Measurements from ENCODE around the gene ZNF224. TPM values are rescaled to one million over a fixed set of nuclear protein-coding genes. Genes with fewer than 3 reads are reported as not detected.

The ZNF224 gene
- 43.2 TPM for total RNA-seq

- peak; percentile 76 to 87 for DNase-seq (ENCODE audit: low spot score in 2 of 2)
- FAIRE-seq = no peak
Measured at GRCh38 chr19:44093931-44094765, at the start of gene ZNF224. Gene ZNF224 (plus strand): TSS chr19:44094361. CDS start chr19:44097874, 3,513 bp downstream.

GRCh38 chr19:44050740-44051649 lies 43.2 kb upstream of the ZNF224 start:
- FAIRE-seq = no peak
- DNase-seq (ENCODE audit: low spot score in 2 of 2) = no peak

DNA sequence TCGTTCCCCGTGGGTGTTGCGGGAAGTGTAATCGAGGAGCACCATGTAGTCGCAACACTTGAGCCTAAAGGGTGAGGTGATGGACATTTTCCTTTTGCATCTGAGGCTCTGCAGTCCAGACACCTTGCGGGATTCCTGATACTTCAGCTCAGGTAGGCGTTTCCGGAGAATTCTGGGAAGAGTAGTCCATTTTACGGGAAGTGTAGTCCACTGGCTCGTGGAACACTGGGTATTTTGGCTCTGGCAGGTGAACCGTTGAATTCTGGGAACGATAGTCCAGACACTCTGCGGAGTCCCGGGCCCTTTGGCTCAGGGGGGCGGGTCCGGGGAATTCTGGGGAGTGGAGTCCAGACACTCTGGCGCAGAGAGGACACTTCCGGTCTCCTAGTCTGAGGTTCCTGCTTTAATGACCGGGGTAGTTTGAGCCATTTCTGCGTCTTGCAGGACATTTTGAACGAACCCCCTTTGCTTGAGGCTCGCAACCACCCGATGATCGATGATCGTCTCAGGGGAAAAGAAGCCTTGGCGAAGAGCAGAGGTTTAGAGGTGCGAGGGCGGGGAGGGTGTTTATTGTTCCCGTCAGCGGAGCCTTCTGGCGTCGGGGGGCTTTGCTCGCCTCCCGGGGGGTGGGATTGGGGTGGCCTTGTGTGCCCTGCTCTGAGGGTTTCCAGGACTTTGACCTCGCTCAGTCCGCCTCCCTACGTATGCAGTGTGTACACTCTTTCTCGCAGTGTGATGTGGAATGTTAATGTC lies 42.3 kb upstream of the ZNF224 start, which contains the start of gene ZNF223:
Gene ZNF223 (plus strand): TSS at position 387 of the 753 bp plus-strand sequence. CDS start 3,141 bp downstream, outside the sequence.
- FAIRE-seq = no peak
- DNase-seq (ENCODE audit: low spot score in 2 of 2) = peak; percentile 88 to 97

DNA sequence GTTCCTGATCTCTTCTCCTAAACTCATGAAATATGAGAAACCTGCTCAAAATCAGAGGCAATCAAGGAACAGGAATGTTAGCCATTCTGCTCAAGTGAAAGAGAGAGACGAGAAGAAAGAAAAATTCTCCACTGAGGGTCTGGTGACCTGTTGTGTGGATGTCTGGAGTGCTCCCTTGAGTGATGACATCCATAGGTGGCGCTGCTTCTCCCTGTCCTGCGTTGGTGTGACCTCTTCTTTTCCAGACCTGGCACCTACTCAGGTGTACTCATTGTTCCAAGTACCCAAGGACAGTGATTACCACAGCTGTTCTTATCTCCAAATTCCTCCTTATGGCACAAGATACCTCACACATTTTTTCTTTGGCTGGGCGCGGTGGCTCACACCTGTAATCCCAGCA lies 38.3 kb upstream of the ZNF224 start:
- DNase-seq (ENCODE audit: low spot score in 2 of 2) (no peak), FAIRE-seq (no peak)

DNA sequence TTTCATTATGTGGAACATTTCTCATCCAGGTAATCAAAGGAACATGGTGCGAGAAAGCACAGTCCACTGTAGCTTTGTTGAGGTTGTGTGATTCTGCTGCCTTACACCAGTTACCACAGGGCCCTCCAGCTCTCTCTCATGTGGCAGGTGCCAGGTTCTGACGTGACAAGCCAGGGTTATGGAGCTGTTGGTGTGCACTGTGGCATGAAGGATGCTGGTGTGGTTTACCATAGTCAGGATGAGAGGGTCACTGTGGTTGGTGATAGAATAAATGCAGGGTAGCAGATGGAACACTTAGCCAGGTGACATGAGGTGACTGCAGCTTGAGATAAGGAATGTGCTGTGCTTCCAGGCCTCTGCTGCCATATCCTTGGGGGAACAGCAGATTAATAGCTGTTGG lies 34.9 kb upstream of the ZNF224 start:
- DNase-seq (ENCODE audit: low spot score in 2 of 2) (no peak), FAIRE-seq (no peak)

- FAIRE-seq = no peak
- no peak for DNase-seq (ENCODE audit: low spot score in 2 of 2)
Measured at GRCh38 chr19:44061038-44061437, 33.1 kb upstream of the ZNF224 start.

DNA sequence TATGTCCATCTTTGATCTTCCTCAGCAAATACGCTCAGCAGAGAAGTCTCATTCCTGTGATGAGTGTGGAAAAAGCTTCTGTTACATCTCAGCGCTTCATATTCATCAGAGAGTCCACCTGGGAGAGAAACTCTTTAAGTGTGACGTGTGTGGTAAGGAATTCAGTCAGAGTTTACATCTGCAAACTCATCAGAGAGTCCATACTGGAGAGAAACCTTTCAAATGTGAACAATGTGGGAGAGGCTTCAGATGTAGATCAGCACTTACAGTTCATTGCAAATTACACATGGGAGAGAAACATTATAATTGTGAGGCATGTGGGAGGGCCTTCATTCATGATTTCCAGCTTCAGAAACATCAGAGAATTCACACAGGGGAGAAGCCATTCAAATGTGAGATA lies 27.9 kb upstream of the ZNF224 start:
- DNase-seq (ENCODE audit: low spot score in 2 of 2) = no peak
- no peak for FAIRE-seq

DNA sequence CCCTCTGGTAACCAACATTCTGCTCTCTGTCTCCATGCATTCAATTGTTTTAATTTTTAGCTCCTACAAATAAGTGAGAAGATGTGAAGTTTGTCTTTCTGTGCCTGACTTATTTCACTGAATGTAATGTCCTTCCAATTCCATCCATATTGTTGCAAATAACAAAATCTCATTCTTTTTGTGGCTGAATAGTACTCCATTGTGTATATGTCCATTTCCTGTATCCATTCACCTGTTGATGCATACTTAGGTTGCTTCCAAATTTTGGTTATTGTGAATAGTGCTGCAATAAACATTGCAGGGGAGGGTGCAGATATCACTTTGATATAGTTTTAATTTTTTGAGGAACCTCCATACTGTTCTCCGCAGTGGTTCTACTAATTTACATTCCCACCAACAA lies 24.7 kb upstream of the ZNF224 start:
- FAIRE-seq (no peak), DNase-seq (ENCODE audit: low spot score in 2 of 2) (no peak)

DNA sequence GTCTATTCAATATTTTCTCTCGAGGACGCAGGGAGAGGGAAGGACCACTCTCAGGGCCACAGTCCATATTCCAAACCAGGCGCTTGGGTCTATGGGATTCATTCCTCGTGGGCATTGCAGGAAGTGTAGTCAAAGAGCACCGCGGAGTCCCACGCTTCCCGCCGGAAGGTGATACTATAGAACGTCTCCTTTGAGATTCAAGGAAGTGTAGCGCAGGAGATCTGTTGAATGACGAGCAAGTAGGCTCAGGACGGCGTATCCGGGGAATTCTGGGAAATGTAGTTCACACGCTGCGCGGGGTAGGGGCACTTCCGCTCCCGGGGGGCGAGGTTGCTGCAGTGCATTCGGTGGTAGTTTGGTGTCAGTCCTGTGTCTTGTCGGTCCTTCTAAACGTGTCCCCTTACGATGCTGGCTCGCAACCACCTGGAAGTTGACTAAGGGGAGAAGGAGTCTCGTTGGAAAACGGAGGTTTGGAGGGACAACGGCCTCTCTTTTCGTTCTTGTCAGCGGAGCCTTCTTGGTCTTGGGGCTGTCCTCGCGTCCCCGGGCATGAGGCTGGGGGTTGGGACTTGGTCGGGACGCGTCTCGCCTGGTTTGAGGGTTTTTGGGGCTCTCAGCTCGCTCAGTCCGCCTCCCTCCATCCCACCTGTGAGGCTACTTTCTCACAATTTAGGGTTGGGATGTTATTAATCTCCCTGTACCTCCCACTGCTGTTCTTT lies 22.2 kb upstream of the ZNF224 start, which contains the start of gene ZNF284:
Gene ZNF284 (plus strand): TSS at position 336 of the 719 bp plus-strand sequence. CDS start 4,231 bp downstream, outside the sequence.
- DNase-seq (ENCODE audit: low spot score in 2 of 2) (peak; percentile 76 to 84), FAIRE-seq (no peak)

DNA sequence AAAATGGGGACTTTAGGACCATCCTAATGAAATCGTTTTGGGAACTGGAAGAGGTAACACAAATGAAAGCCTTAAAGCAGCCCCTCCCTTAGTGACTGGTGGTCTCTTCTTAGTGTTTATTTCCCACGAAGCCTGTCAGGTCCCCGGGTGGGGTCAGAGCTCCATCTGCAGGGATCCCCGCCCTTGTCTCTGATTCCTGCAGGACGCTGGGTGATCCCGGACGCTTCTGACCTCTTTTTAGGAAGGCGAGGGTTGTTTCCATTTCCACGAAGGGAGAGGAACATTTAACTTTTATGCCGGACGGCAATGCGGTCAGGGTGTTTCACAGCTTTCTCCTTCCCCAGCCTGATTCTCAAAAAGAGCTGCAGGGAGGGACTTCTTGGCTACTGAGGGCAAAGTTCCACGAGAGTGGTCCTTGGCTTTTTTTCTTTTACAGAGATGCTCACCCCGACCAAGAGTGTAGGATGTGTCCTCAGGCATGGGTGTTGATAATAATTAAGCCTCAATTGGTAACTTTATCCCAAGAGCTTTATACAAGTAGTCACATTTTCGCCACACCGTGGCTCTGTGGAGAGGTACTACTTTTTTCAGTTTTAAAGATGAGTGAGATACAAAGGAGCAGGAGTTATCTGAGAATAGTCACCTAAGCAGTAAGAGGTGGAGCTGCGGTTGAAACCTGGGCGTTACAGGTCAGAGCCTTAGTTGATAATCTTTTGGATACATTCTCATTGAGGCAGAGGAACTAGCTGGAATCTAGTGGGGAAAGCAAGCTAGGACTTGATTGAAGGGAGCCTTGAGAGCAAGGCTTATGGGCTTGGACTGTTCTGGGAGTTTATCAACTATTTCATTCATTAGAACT lies 21.4 kb upstream of the ZNF224 start:
- FAIRE-seq = no peak
- DNase-seq (ENCODE audit: low spot score in 2 of 2) = peak in 1 of 2 donors; percentile 19

DNA sequence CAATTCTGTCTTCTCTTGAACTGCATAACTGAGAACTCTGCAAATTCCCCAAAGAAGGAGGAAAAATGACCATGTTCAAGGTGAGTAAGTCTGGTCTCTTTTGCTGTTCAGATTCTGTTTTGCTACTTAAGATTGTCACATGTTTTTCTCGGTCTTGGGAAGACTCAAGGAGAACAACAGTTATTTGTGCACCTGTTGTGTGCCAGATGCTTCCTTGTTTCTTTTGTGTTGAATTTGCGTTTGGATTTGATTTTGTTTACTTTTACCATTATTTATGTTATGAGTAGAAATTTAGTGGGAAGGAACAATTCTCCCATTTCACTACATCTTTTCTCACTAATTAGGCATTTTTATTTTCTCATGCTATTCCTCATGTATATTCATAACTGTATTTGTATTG lies 17.8 kb upstream of the ZNF224 start:
- no peak for DNase-seq (ENCODE audit: low spot score in 2 of 2)
- no peak for FAIRE-seq

GRCh38 chr19:44092108-44092507 lies 2.1 kb upstream of the ZNF224 start:
- DNase-seq (ENCODE audit: low spot score in 2 of 2) (no peak), FAIRE-seq (no peak)

- no peak for FAIRE-seq
- DNase-seq (ENCODE audit: low spot score in 2 of 2) = no peak
Measured at GRCh38 chr19:44107751-44108150, 13.6 kb downstream of the ZNF224 start.

DNA sequence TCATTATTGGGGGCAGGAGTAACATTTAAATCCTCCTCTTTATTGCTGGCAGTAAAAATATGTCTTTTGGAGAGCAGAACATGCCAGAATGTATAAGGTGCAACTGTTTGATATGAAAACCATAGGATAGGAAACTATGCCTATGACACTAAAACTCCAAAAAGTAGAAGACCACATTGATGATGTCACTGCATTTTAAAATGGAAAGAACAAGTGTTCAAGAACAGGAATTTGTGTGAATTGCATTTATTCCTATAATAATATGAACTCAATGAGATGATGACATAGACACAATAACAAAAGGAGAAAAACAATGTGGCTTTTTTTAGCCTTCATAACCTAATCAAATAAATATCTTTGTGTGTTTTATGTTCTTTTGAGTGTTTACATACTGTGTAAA lies 15.3 kb downstream of the ZNF224 start:
- FAIRE-seq (no peak), DNase-seq (ENCODE audit: low spot score in 2 of 2) (no peak)

DNA sequence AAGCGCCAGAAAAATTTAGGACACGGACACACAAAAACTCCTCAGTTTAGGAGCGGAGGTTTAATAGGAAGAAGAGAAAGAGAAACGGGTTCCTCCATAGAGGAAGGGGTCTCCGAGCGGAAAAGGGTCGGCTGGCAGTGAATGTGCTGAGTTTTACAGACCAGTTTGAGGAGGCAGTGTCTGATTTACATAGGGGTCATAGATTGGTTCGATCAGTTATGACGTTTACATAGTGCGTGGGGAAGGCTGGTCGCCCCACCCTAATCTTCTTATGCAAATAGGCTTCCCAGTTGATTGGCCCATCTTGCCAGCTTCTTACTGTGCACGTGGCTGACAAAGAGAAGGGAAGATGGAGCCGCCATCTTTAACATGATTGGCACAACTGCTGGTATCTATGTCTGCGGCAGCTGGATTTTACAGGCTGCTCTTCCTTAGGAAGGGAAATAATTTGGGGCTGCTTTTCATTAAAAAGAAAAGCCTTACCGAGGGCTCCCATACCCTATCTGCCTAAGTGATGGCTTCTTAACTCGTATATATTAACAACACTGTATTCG lies 17.8 kb downstream of the ZNF224 start:
- no peak for FAIRE-seq
- no peak for DNase-seq (ENCODE audit: low spot score in 2 of 2)

DNA sequence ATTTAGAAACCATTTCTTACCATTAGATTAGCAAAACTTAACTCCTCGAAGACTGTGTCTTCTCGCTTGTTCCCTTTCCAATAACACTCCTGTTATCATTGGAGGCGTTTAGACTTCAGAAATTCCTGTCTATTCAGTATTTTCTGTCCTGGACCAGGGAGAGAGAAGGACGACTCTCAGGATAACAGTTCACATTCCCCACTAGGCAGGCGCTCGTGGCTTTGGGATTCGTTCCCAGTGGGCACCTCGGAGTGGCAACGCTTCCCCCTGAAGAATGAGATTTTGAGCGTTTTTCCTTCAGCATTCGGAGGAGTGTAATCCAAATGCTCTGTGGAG lies 18.6 kb downstream of the ZNF224 start:
- no peak for FAIRE-seq

DNA sequence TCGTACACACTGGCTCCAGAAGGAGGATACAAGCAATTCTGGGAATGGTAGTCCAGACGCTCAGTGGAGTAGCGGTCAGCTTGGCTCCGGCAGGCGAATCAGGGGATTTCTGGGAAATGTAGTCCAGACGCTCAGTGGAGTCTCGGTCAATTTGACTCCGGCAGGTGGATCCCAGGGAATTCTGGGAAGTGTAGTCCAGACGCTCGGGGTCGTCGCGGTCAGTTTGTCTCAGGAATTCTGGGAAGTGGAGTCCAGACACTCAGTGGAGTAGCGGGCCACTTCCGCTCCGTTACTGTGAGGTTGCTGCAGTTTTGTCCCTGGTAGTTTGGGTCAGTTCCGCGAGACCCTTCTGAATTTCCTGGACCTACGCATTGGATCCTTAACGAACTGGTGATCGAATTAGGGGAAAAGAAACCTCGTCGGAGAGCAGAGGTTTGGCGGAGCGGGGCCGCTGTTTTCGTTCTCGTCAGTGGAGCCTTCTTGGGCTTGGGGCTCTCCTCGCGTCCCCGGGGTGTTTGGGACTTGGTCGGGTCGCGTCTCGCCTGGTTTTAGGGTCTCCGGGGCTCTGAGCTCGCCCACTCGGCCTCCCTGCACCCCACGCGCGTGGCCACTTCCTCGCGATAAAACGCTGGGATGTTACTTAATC lies 19.1 kb downstream of the ZNF224 start, which contains the start of gene ZNF225:
Gene ZNF225 (plus strand): TSS at position 262 of the 646 bp plus-strand sequence. CDS start 2,429 bp downstream, outside the sequence.
- DNase-seq (ENCODE audit: low spot score in 2 of 2) = peak; percentile 84 to 90
- FAIRE-seq = peak; percentile 96

More for the DNA sequence above, 18.6 kb downstream of the ZNF224 start:
- no peak for DNase-seq (ENCODE audit: low spot score in 2 of 2)
